GM21515 (cell line): ENCODE data around the gene BRD3.

Source experiments
- ATAC-seq: cut with Tn5 transposase; IDR thresholded peaks from one replicate; pipeline ENCODE4 v1.9.1; 2021; ENCODE audit not compliant: unreplicated experiment

Gene BRD3

GRCh38 chr9:134040176-134040565 lies 27.7 kb downstream of the BRD3 start:
- no peak for ATAC-seq

GRCh38 chr9:134039386-134040175 lies 28.2 kb downstream of the BRD3 start:
- ATAC-seq, result no peak

- ATAC-seq, result no peak
These were observed 30.2 kb downstream of the BRD3 start for GRCh38 chr9:134037641-134038040.

GRCh38 chr9:134036130-134036529 lies 31.7 kb downstream of the BRD3 start:
- no peak for ATAC-seq

GRCh38 chr9:134035041-134036039 lies 32.5 kb downstream of the BRD3 start:
- no peak for ATAC-seq

- no peak for ATAC-seq
These were observed 33.4 kb downstream of the BRD3 start for GRCh38 chr9:134034215-134035040.

GRCh38 chr9:134033516-134034214 lies 34.2 kb downstream of the BRD3 start:
- ATAC-seq, result no peak

- ATAC-seq, result no peak
These were observed 35.2 kb downstream of the BRD3 start for GRCh38 chr9:134032456-134033222.

- ATAC-seq, result no peak
These were observed 36.0 kb downstream of the BRD3 start for GRCh38 chr9:134031783-134032182.

GRCh38 chr9:134030821-134031470 lies 36.9 kb downstream of the BRD3 start:
- ATAC-seq, result no peak

- ATAC-seq, result no peak
These were observed 38.3 kb downstream of the BRD3 start for GRCh38 chr9:134029248-134030226.

GRCh38 chr9:134028575-134029247 lies 39.1 kb downstream of the BRD3 start:
- ATAC-seq, result no peak

GRCh38 chr9:134028076-134028475 lies 39.8 kb downstream of the BRD3 start:
- no peak for ATAC-seq

GRCh38 chr9:134027561-134027960 lies 40.3 kb downstream of the BRD3 start:
- ATAC-seq, result no peak

- no peak for ATAC-seq
These were observed 40.8 kb downstream of the BRD3 start for GRCh38 chr9:134026981-134027380.

- ATAC-seq, result no peak
These were observed 41.2 kb downstream of the BRD3 start for GRCh38 chr9:134026581-134026980.
